GM19324 (cell line): ENCODE measurements around the gene OTULINL.

ENCODE experiments used
- ATAC-seq: cut with Tn5 transposase; IDR thresholded peaks from one replicate; pipeline ENCODE4 v1.9.1; 2021; ENCODE audit warnings: mild to moderate bottlenecking, moderate library complexity; ENCODE audit not compliant: unreplicated experiment, low FRiP score

The OTULINL gene

GRCh38 chr5:14597080-14597479 is 15.5 kb downstream of the OTULINL start:
- no peak for ATAC-seq

GRCh38 chr5:14598225-14598624 is 16.6 kb downstream of the OTULINL start:
- no peak for ATAC-seq

GRCh38 chr5:14599476-14600127 is 18.0 kb downstream of the OTULINL start:
- ATAC-seq, result no peak

GRCh38 chr5:14600846-14601245 is 19.3 kb downstream of the OTULINL start:
- ATAC-seq, result no peak

GRCh38 chr5:14603141-14603540 is 21.5 kb downstream of the OTULINL start:
- ATAC-seq, result no peak

- ATAC-seq, result no peak
Observed at GRCh38 chr5:14607104-14607503, 25.5 kb downstream of the OTULINL start.

- no peak for ATAC-seq
Observed at GRCh38 chr5:14608169-14608568, 26.6 kb downstream of the OTULINL start.

GRCh38 chr5:14611737-14612136 is 30.1 kb downstream of the OTULINL start:
- no peak for ATAC-seq

GRCh38 chr5:14614490-14614889 is 32.9 kb downstream of the OTULINL start:
- no peak for ATAC-seq

- ATAC-seq, result no peak
Observed at GRCh38 chr5:14615365-14615764, 33.8 kb downstream of the OTULINL start.

GRCh38 chr5:14617441-14617840 is 35.8 kb downstream of the OTULINL start:
- ATAC-seq, result no peak

GRCh38 chr5:14627270-14627669 is 45.7 kb downstream of the OTULINL start:
- ATAC-seq, result no peak

GRCh38 chr5:14628346-14628745 is 46.8 kb downstream of the OTULINL start:
- ATAC-seq, result no peak

GRCh38 chr5:14630671-14631070 is 49.1 kb downstream of the OTULINL start:
- ATAC-seq, result no peak

GRCh38 chr5:14635656-14636055 is 54.1 kb downstream of the OTULINL start:
- ATAC-seq, result no peak

GRCh38 chr5:14640765-14641164 is 59.2 kb downstream of the OTULINL start:
- ATAC-seq, result no peak

- ATAC-seq, result no peak
Observed at GRCh38 chr5:14644623-14645237, 63.1 kb downstream of the OTULINL start.

- no peak for ATAC-seq
Observed at GRCh38 chr5:14650052-14650451, 68.5 kb downstream of the OTULINL start.

GRCh38 chr5:14655146-14655741 is 73.7 kb downstream of the OTULINL start:
- no peak for ATAC-seq

GRCh38 chr5:14656898-14657297 is 75.3 kb downstream of the OTULINL start:
- no peak for ATAC-seq

- ATAC-seq, result no peak
Observed at GRCh38 chr5:14659821-14660607, 78.4 kb downstream of the OTULINL start.
